Kidney epithelial cell (primary cell): ENCODE measurements around the gene LEF1. TPM values are rescaled to one million over a fixed set of nuclear protein-coding genes. Genes with fewer than 3 reads are reported as not detected.

Source experiments
- DNase-seq: peaks from one replicate; pipeline ENCODE4 v3.0.0-alpha.2; 2010; ENCODE audit warnings: low read depth
- H3K27me3 ChIP-seq: 2 replicates; pipeline ENCODE4 v1.6.0; 2011; ENCODE audit warnings: low read length; ENCODE audit not compliant: control insufficient read depth, insufficient read depth
- H3K36me3 ChIP-seq: 2 replicates; pipeline ENCODE4 v1.5.1; 2011; ENCODE audit warnings: low read length; ENCODE audit not compliant: control insufficient read depth, insufficient read depth
- H3K4me3 ChIP-seq: 2 replicates; pipeline ENCODE4 v1.5.1; 2011; ENCODE audit warnings: low read depth, mild to moderate bottlenecking, control low read depth, low read length
- CTCF ChIP-seq: IDR thresholded peaks from 2 replicates; pipeline ENCODE4 v1.5.1; 2011; ENCODE audit warnings: mild to moderate bottlenecking, moderate library complexity, low read length, control low read depth, inconsistent platforms; ENCODE audit not compliant: insufficient read depth, poor library complexity, severe bottlenecking
- total RNA-seq: library from RNA; depleted of rRNA; stranded (reverse); fragments of >200 nt; gene quantifications from 2 replicates; pipeline ENCODE4 v1.2.3, GENCODE V29; 2015

Gene LEF1
- total RNA-seq, 1 donor from 2014 or later: 13.2 TPM

DNA sequence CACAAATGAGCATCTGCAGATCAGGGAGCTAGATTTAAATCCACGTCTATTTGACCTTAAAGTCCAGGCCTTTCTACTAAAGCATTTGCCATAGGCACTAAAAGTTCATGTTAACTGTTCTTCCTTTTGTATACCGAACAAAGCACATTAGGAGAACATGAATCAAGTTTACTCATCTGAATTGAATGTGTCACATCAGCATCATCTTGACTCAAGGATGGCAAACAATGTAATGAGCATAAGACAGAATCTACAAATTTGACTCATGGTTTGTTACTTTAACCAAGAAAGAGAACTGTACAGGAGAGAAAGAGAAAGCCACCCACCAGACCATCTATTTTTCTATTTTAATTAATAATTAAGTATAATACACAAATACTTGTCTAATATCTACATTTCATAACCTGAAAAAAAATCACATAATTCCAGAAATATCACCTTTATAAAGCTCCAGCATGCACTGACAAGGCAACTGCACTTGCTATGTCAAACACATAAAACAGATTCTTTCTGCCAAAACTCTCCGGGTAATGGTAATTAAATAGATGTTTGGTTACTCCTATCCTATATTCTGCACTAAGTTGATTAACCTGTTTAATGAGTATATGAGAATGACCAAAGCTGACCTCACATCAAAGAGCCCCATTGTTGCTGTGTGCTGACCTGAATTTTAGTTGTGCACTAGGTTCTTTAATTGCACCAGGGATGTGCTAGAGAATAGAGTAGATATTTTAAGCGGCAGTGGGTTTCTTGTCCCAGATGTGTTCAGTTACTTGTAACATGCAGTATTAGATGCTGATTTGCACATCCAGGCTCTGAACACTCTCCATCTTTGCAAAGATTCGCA lies 42.5 kb upstream of the LEF1 start:
- no peak for TF ChIP-seq CTCF
- DNase-seq: peak; percentile 23
- no peak overlapping the region for H3K4me3 ChIP-seq
- H3K27me3 ChIP-seq: no peaks in the 10 kb centered on the region
- H3K36me3 ChIP-seq: no peaks in the 10 kb centered on the region

GRCh38 chr4:108209489-108209888 lies 40.8 kb upstream of the LEF1 start:
- H3K4me3 ChIP-seq: no peak overlapping the region
- no peaks in the 10 kb centered on the region for H3K36me3 ChIP-seq
- DNase-seq: no peak
- no peak for TF ChIP-seq CTCF
- no peaks in the 10 kb centered on the region for H3K27me3 ChIP-seq

DNA sequence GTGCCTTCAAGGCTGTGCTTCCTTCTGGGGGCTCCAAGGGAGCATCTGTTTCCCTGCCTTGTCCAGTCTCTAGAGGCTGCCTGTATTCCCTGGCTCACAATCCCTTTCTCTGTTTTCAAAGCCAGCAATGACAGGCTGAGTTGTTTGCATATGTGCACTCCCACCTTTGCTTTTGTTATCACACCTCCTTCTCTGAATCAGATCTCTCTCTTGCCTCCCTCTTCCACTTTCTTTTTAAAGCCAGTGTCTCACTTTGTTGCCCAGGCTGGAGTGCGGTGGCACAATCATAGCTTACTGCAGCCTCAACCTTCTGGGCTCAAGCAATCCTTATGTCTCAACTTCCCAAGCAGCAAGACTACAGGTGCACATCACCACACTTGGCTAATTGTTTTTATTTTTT lies 37.1 kb upstream of the LEF1 start:
- H3K27me3 ChIP-seq: no peaks in the 10 kb centered on the region

DNA sequence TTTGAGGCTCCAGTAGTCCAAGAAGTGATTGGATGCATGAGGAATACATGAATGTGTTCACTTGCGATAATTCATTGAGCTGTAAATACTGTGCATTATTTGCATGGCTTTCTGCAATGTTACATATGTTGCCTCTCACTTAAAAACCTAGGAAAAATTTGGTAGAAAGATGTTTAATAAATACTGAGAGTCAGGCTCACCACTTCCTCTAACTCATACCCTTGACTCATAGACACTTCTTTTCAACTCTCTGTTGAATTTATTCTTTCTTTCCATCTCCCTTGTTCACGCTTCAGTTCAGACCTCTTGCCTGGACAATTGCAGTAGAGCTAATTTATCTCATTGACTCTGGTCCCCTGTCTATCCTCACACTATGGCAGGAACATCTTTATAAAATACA lies 35.8 kb upstream of the LEF1 start:
- TF ChIP-seq CTCF: no peak
- no peak overlapping the region for H3K4me3 ChIP-seq
- H3K36me3 ChIP-seq: no peaks in the 10 kb centered on the region
- no peak for DNase-seq
- H3K27me3 ChIP-seq: no peaks in the 10 kb centered on the region

More for the DNA sequence above, 37.1 kb upstream of the LEF1 start:
- no peak for DNase-seq
- TF ChIP-seq CTCF: no peak
- no peak overlapping the region for H3K4me3 ChIP-seq
- H3K36me3 ChIP-seq: no peaks in the 10 kb centered on the region

DNA sequence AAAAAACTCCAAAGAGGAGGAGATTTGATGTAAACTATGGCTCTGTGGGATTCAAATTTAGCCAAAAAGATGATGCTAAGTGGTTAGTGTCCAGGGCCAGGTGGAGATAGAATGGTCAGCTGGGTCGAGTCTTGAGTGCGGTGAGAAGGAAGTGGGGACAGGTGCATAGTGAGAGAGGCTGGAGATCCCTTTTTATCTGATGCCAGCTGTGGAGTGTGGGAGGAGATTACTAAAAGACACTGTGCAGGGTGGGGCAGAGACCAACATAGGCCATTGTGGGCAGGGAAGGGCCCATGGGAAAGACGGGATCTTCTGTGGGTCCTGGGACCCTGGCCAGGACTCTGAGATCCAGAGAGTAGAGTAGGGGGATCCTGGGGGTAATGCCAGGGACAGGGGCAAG lies 34.6 kb upstream of the LEF1 start:
- TF ChIP-seq CTCF: no peak
- Histone ChIP-seq H3K4me3 (no peak overlapping the region), H3K27me3 (no peaks in the 10 kb centered on the region), H3K36me3 (no peaks in the 10 kb centered on the region)
- DNase-seq: no peak

GRCh38 chr4:108201774-108202173 lies 33.0 kb upstream of the LEF1 start:
- Histone ChIP-seq H3K4me3 (no peak overlapping the region), H3K36me3 (no peaks in the 10 kb centered on the region), H3K27me3 (no peaks in the 10 kb centered on the region)
- no peak for TF ChIP-seq CTCF
- DNase-seq: no peak
